GM18508 (cell line): Measurements from ENCODE around the gene PAX8.

ENCODE experiments used
- ATAC-seq: cut with Tn5 transposase; IDR thresholded peaks from one replicate; pipeline ENCODE4 v1.9.1; 2021; ENCODE audit warnings: moderate number of reproducible peaks; ENCODE audit not compliant: insufficient read depth, unreplicated experiment

The PAX8 gene

GRCh38 chr2:113240150-113240914 lies 38.4 kb downstream of the PAX8 start:
- no peak for ATAC-seq

GRCh38 chr2:113238871-113239839 lies 39.6 kb downstream of the PAX8 start:
- no peak for ATAC-seq

- ATAC-seq: no peak
Observed at GRCh38 chr2:113237604-113238160, 41.0 kb downstream of the PAX8 start.

GRCh38 chr2:113236367-113237159 lies 42.2 kb downstream of the PAX8 start:
- ATAC-seq: no peak

- ATAC-seq: peak; percentile 69
Observed at GRCh38 chr2:113235347-113236226, 43.1 kb downstream of the PAX8 start.

GRCh38 chr2:113234721-113235346 lies 43.9 kb downstream of the PAX8 start:
- ATAC-seq: no peak

- ATAC-seq: no peak
Observed at GRCh38 chr2:113233593-113234550, 44.8 kb downstream of the PAX8 start.

- no peak for ATAC-seq
Observed at GRCh38 chr2:113232740-113233139, 46.0 kb downstream of the PAX8 start.

- ATAC-seq: no peak
Observed at GRCh38 chr2:113232123-113232522, 46.6 kb downstream of the PAX8 start.

GRCh38 chr2:113231064-113231463 lies 47.7 kb downstream of the PAX8 start:
- no peak for ATAC-seq

GRCh38 chr2:113230531-113230930 lies 48.2 kb downstream of the PAX8 start:
- no peak for ATAC-seq

GRCh38 chr2:113229795-113230194 lies 48.9 kb downstream of the PAX8 start:
- ATAC-seq: no peak

- ATAC-seq: no peak
Observed at GRCh38 chr2:113228991-113229716, 49.6 kb downstream of the PAX8 start.

GRCh38 chr2:113228351-113228750 lies 50.4 kb downstream of the PAX8 start:
- no peak for ATAC-seq

- ATAC-seq: no peak
Observed at GRCh38 chr2:113227698-113228097, 51.0 kb downstream of the PAX8 start.

- no peak for ATAC-seq
Observed at GRCh38 chr2:113227290-113227689, 51.4 kb downstream of the PAX8 start.

- no peak for ATAC-seq
Observed at GRCh38 chr2:113226462-113226861, 52.3 kb downstream of the PAX8 start.
